HepG2 (cell line): ENCODE data around the gene CEP68. TPM values are rescaled to one million over a fixed set of nuclear protein-coding genes. Genes with fewer than 3 reads are reported as not detected.

Experiments used
- JUND ChIP-seq: sonication (generic); formaldehyde crosslinking; IDR thresholded peaks from 2 replicates; pipeline ENCODE4 v1.8.0; 2022; ENCODE audit warnings: mild to moderate bottlenecking, missing genetic modification reagents
- KLF16 ChIP-seq, 2 experiments: sonication (generic) in 1 of 2; formaldehyde crosslinking in 1 of 2; IDR thresholded peaks; 2 replicates each; pipeline versions ENCODE4 v1.6.1 to v1.8.0; 2016 to 2023; ENCODE audit warnings: missing genetic modification reagents in 2 of 2, missing compliant biosample characterization in 1 of 2
- MEIS1 ChIP-seq: sonication (generic); formaldehyde crosslinking; IDR thresholded peaks from 2 replicates; pipeline ENCODE4 v1.9.0; 2021; ENCODE audit warnings: mild to moderate bottlenecking, missing genetic modification reagents, moderate library complexity, borderline replicate concordance
- MEIS2 ChIP-seq: sonication (generic); formaldehyde crosslinking; IDR thresholded peaks from 2 replicates; pipeline ENCODE4 v1.9.0; 2021; ENCODE audit warnings: mild to moderate bottlenecking, missing genetic modification reagents
- MXD1 ChIP-seq: sonication (generic); formaldehyde crosslinking; IDR thresholded peaks from 2 replicates; pipeline ENCODE4 v1.4.0; 2020; ENCODE audit warnings: mild to moderate bottlenecking, missing genetic modification reagents
- MXD3 ChIP-seq: IDR thresholded peaks from 2 replicates; pipeline ENCODE4 v1.6.1; 2016; ENCODE audit warnings: mild to moderate bottlenecking, missing biosample characterization, missing genetic modification reagents
- PAX8 ChIP-seq: sonication (generic); formaldehyde crosslinking; IDR thresholded peaks from 2 replicates; pipeline ENCODE4 v1.8.0; 2022; ENCODE audit warnings: mild to moderate bottlenecking, missing genetic modification reagents, borderline replicate concordance
- SATB2 ChIP-seq: sonication (generic); formaldehyde crosslinking; IDR thresholded peaks from 2 replicates; pipeline ENCODE4 v1.5.0; 2020; ENCODE audit warnings: missing genetic modification reagents
- SIN3A ChIP-seq: IDR thresholded peaks from 2 replicates; pipeline ENCODE4 v1.6.1; 2011; ENCODE audit warnings: low read depth, mild to moderate bottlenecking, control low read depth, low read length, borderline replicate concordance
- STAG1 ChIP-seq: sonication (generic); formaldehyde crosslinking; IDR thresholded peaks from 2 replicates; pipeline ENCODE4 v1.4.0; 2020; ENCODE audit warnings: missing genetic modification reagents
- TSC22D2 ChIP-seq: sonication (generic); formaldehyde crosslinking; IDR thresholded peaks from 2 replicates; pipeline ENCODE4 v1.5.1; 2020; ENCODE audit warnings: missing genetic modification reagents, mild to moderate bottlenecking, borderline replicate concordance
- WIZ ChIP-seq: sonication (generic); formaldehyde crosslinking; IDR thresholded peaks from 2 replicates; pipeline ENCODE4 v1.5.1; 2020; ENCODE audit warnings: mild to moderate bottlenecking, missing genetic modification reagents
- ZBTB21 ChIP-seq: sonication (generic); formaldehyde crosslinking; IDR thresholded peaks from 2 replicates; pipeline ENCODE4 v1.4.0; 2020; ENCODE audit warnings: missing genetic modification reagents
- ZNF138 ChIP-seq: sonication (generic); formaldehyde crosslinking; IDR thresholded peaks from 2 replicates; pipeline ENCODE4 v1.5.0; 2020; ENCODE audit warnings: mild to moderate bottlenecking, low read depth, missing genetic modification reagents
- ZNF235 ChIP-seq: sonication (generic); formaldehyde crosslinking; IDR thresholded peaks from 2 replicates; pipeline ENCODE4 v1.8.1; 2023; ENCODE audit warnings: mild to moderate bottlenecking, missing genetic modification reagents, borderline replicate concordance
- ZNF263 ChIP-seq: sonication (generic); formaldehyde crosslinking; IDR thresholded peaks from 2 replicates; pipeline ENCODE4 v1.4.0; 2020; ENCODE audit warnings: missing genetic modification reagents
- ZNF879 ChIP-seq: sonication (generic); formaldehyde crosslinking; IDR thresholded peaks from 2 replicates; pipeline ENCODE4 v1.8.1; 2023; ENCODE audit warnings: missing genetic modification reagents
- ZNF891 ChIP-seq: sonication (generic); formaldehyde crosslinking; IDR thresholded peaks from 2 replicates; pipeline ENCODE4 v1.5.0; 2020; ENCODE audit warnings: mild to moderate bottlenecking, missing genetic modification reagents
- ZSCAN25 ChIP-seq: sonication (generic); formaldehyde crosslinking; IDR thresholded peaks from 2 replicates; pipeline ENCODE4 v1.8.0; 2022; ENCODE audit warnings: mild to moderate bottlenecking, missing genetic modification reagents
- polyA plus RNA-seq, 8 experiments: library from polyadenylated mRNA; depleted of rRNA in 3 of 8; stranded (reverse) in 7 of 8; unstranded in 1 of 8; fragments of >200 nt; fragmentation: Illumina TruSeq in 4 of 8; extraction: Trizol in 4 of 8; gene quantifications; 2 replicates each; pipeline versions ENCODE4 v1.2.1 to v1.2.3, GENCODE V29; 2011 to 2016; ENCODE audit warnings: low read depth in 4 of 8, missing spikeins in 1 of 8, mixed read lengths in 1 of 8; ENCODE audit not compliant: insufficient read depth in 1 of 8
- total RNA-seq, 5 experiments: library from RNA; depleted of rRNA; stranded (reverse); fragments of >200 nt; fragmentation: Illumina TruSeq; extraction: Trizol; gene quantifications; 2 replicates each; pipeline ENCODE4 v1.2.3, GENCODE V29; 2016; ENCODE audit warnings: low read depth in 1 of 5
- TF ChIP-seq, protein P1 (sequence below): sonication (generic); formaldehyde crosslinking; IDR thresholded peaks from 2 replicates; pipeline ENCODE4 v1.5.0; 2020; ENCODE audit warnings: missing genetic modification reagents, mild to moderate bottlenecking, borderline replicate concordance
- TF ChIP-seq, protein P2 (sequence below): sonication (generic); formaldehyde crosslinking; IDR thresholded peaks from 2 replicates; pipeline ENCODE4 v1.4.0; 2020; ENCODE audit warnings: missing genetic modification reagents
- TF ChIP-seq, protein P3 (sequence below): sonication (generic); formaldehyde crosslinking; IDR thresholded peaks from 2 replicates; pipeline ENCODE4 v1.5.1; 2020; ENCODE audit warnings: mild to moderate bottlenecking, missing genetic modification reagents, moderate library complexity
- TF ChIP-seq, protein P4 (sequence below): sonication (generic); formaldehyde crosslinking; IDR thresholded peaks from 2 replicates; pipeline ENCODE4 v1.4.0; 2020; ENCODE audit warnings: missing genetic modification reagents, borderline replicate concordance

The CEP68 gene
- total and polyA plus RNA-seq, 2 of the 13 experiments (the other 11 are each of a cell fraction or from before 2014, with no cell fraction given): 5.7 to 9.3 TPM

GRCh38 chr2:65055422-65056214 is 598 bp upstream of the CEP68 start (continued):
- TF ChIP-seq MXD1: peak; percentile 63; the same call in 1 of the 2 replicates
- TF ChIP-seq, protein P1, sequence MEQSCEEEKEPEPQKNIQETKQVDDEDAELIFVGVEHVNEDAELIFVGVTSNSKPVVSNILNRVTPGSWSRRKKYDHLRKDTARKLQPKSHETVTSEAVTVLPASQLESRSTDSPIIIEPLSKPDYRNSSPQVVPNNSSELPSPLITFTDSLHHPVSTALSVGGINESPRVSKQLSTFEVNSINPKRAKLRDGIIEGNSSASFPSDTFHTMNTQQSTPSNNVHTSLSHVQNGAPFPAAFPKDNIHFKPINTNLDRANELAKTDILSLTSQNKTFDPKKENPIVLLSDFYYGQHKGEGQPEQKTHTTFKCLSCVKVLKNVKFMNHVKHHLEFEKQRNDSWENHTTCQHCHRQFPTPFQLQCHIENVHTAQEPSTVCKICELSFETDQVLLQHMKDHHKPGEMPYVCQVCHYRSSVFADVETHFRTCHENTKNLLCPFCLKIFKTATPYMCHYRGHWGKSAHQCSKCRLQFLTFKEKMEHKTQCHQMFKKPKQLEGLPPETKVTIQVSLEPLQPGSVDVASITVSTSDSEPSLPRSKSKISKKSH: peak; percentile 91
- 0 out of 2 replicates have a peak, but pooled peaks have one; percentile 9 for TF ChIP-seq ZNF263 (CRISPR knock-in tag)
- TF ChIP-seq JUND: no peak
- TF ChIP-seq SATB2 (CRISPR knock-in tag): no peak
- no peak for TF ChIP-seq MXD3 (CRISPR knock-in tag)
- no peak for TF ChIP-seq ZNF235
- TF ChIP-seq, protein P2, sequence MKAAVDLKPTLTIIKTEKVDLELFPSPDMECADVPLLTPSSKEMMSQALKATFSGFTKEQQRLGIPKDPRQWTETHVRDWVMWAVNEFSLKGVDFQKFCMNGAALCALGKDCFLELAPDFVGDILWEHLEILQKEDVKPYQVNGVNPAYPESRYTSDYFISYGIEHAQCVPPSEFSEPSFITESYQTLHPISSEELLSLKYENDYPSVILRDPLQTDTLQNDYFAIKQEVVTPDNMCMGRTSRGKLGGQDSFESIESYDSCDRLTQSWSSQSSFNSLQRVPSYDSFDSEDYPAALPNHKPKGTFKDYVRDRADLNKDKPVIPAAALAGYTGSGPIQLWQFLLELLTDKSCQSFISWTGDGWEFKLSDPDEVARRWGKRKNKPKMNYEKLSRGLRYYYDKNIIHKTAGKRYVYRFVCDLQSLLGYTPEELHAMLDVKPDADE (CRISPR knock-in tag): no peak
- TF ChIP-seq MEIS1 (CRISPR knock-in tag): no peak; the same call in 1 of the 2 replicates
- TF ChIP-seq SIN3A: peak; percentile 72; the same call in 1 of the 2 replicates
- TF ChIP-seq WIZ (CRISPR knock-in tag): no peak
- 0 out of 2 replicates have a peak, but pooled peaks have one; percentile 41 for TF ChIP-seq ZSCAN25
- TF ChIP-seq STAG1 (CRISPR knock-in tag): 0 out of 2 replicates have a peak, but pooled peaks have one; percentile 11
- TF ChIP-seq, protein P3, sequence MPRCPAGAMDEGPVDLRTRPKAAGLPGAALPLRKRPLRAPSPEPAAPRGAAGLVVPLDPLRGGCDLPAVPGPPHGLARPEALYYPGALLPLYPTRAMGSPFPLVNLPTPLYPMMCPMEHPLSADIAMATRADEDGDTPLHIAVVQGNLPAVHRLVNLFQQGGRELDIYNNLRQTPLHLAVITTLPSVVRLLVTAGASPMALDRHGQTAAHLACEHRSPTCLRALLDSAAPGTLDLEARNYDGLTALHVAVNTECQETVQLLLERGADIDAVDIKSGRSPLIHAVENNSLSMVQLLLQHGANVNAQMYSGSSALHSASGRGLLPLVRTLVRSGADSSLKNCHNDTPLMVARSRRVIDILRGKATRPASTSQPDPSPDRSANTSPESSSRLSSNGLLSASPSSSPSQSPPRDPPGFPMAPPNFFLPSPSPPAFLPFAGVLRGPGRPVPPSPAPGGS (CRISPR knock-in tag): peak; percentile 59; the same call in 1 of the 2 replicates
- TF ChIP-seq ZNF879: 0 out of 2 replicates have a peak, but pooled peaks have one; percentile 33
- no peak; the same call in 1 of the 2 replicates for TF ChIP-seq ZNF138 (CRISPR knock-in tag)
- TF ChIP-seq, protein P4, sequence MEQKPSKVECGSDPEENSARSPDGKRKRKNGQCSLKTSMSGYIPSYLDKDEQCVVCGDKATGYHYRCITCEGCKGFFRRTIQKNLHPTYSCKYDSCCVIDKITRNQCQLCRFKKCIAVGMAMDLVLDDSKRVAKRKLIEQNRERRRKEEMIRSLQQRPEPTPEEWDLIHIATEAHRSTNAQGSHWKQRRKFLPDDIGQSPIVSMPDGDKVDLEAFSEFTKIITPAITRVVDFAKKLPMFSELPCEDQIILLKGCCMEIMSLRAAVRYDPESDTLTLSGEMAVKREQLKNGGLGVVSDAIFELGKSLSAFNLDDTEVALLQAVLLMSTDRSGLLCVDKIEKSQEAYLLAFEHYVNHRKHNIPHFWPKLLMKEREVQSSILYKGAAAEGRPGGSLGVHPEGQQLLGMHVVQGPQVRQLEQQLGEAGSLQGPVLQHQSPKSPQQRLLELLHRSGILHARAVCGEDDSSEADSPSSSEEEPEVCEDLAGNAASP (CRISPR knock-in tag): no peak
- TF ChIP-seq KLF16 (CRISPR knock-in tag; IDR thresholded peaks at IDR 0.05): peak; percentile 38 to 42; a peak in 2 of 4 replicates
- TF ChIP-seq ZBTB21 (CRISPR knock-in tag): no peak
- TF ChIP-seq PAX8 (CRISPR knock-in tag): no peak
- peak; percentile 76; the same call in 1 of the 2 replicates for TF ChIP-seq ZNF891 (CRISPR knock-in tag)
- 0 out of 2 replicates have a peak, but pooled peaks have one; percentile 4 for TF ChIP-seq TSC22D2 (CRISPR knock-in tag)
- no peak; the same call in 1 of the 2 replicates for TF ChIP-seq MEIS2 (CRISPR knock-in tag)
